Raji (cell line): Measurements from ENCODE around the gene DPH3.

Source experiments
- POLR2A ChIP-seq: IDR thresholded peaks from 2 replicates; pipeline ENCODE4 v1.6.1; 2011; ENCODE audit warnings: low read depth, low read length, control low read depth; ENCODE audit not compliant: insufficient read depth

The DPH3 gene

GRCh38 chr3:16298891-16299290, 34.1 kb upstream of the DPH3 start:
- TF ChIP-seq POLR2A = no peak

GRCh38 chr3:16297997-16298885, 33.5 kb upstream of the DPH3 start:
- no peak for TF ChIP-seq POLR2A

GRCh38 chr3:16295298-16295890, 30.7 kb upstream of the DPH3 start:
- TF ChIP-seq POLR2A = no peak

DNA sequence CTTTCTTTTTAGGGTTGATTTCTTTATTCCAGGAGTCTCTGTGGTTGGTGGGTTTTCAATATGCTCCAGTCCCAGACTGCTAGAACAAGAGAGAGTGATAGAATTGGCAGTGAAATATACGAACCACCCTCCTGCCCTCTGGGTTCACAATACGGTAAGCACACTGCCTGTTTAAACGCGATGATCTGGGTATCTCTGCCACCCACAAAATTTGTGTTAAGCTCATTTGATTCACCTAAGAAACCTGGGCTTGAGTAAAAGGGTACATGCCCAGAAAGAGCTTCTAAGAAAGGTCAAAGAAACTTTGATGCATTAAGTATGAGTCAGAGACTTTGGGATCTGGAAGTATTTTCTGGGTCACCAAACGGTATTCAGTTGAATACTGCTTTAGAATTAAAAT, 30.1 kb upstream of the DPH3 start:
- TF ChIP-seq POLR2A = no peak

DNA sequence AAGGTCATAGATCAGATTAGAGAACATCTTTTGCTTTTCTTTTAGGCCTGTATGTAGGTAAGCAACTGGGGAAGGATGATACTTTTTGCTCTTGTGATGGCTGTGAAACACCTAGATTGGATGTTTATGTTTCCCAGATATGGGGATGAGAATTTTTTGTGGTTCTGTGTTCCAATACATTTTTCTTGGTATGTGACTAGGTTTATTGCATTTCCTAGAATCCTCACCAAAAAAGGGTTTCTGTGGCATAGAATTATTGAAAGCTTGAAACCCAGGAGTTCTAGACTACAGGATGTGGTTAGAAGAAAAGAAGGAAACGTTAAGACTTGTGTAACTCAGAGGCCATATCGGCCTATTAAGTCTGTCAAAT, 26.1 kb upstream of the DPH3 start:
- no peak for TF ChIP-seq POLR2A

GRCh38 chr3:16290007-16290826, 25.5 kb upstream of the DPH3 start:
- no peak for TF ChIP-seq POLR2A

- no peak for TF ChIP-seq POLR2A
Measured at GRCh38 chr3:16289144-16289889, 24.6 kb upstream of the DPH3 start.

DNA sequence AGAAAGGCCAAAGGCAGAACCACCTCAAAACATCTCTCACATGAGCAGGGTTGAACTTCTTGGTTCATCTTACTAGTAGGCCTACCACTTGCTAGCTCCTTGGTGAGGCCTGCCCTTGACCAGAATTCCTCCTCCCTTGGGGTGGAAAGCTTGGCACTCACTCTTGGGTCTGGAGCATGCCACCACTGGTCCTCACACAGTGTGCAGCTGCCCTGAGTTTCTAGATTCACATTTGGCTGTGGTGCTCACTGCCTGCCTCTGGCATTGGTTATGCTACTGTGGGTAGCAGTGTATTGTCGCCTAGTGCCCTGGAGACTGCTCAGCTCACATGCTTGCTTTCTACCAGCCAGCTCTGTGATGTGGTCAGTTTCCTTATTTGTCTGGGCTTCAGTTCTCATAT, 23.9 kb upstream of the DPH3 start:
- TF ChIP-seq POLR2A = no peak

- no peak for TF ChIP-seq POLR2A
Measured at GRCh38 chr3:16286751-16287543, 22.2 kb upstream of the DPH3 start.

GRCh38 chr3:16286161-16286560, 21.4 kb upstream of the DPH3 start:
- no peak for TF ChIP-seq POLR2A

DNA sequence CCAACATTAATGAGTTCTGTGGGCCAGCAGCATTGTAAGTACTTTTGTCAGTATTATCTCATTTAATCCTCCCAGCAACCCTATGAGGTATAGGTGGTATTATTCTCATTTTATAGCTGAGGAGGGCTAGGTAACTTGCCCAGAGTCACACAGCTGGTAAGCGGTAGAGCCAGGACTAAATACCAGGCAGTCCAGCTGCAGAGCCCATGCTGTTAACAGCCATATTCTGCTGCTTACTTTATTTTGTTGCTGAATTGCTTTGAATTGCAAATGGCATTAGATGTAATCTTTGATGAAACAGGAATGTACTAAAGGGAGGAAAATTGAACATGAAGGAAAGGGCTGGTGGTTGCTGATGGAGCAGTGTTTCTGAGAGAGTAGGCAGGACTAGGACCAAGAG, 19.9 kb upstream of the DPH3 start:
- TF ChIP-seq POLR2A = no peak

DNA sequence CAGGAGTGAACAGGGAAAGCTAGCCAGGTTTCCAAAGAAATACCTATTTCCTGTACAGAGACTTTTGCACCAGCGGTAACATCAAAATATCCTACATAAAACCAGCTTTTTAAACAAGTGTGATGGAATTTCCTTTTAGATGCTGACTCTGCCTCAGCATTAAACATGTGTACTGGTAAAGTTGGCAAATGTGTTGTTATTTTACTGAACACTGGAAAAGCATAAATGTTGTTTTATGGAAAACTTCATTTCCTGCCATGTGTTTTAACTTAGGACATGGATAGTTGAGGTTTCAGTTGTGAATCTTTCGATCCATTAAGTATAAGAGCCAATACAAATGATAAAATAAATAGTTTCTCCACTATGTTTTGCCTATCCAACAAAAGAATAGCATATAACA, 15.9 kb upstream of the DPH3 start:
- no peak for TF ChIP-seq POLR2A

- no peak for TF ChIP-seq POLR2A
Measured at GRCh38 chr3:16279010-16279801, 14.5 kb upstream of the DPH3 start.
